ENCODE results near the gene KRTAP4-2. TPM values are rescaled to one million over a fixed set of nuclear protein-coding genes. Genes with fewer than 3 reads are reported as not detected.

The KRTAP4-2 gene
- total RNA-seq, 1 experiment from 2014 or later, result not detected

GRCh38 chr17:41178341-41178740 lies 320 bp upstream of the KRTAP4-2 start:
- intact Hi-C loops (cut with micrococcal nuclease), result no loop called here
- Histone ChIP-seq H3K27ac (ENCODE audit: low read depth, low read length) (no peak overlapping the region), H2AFZ (ENCODE audit: low read depth, low read length, poor library complexity, severe bottlenecking) (no peak overlapping the region), H3K36me3 (ENCODE audit: control insufficient read depth in 1 of 2, insufficient read depth in 2 of 2, low read length in 2 of 2) (no peaks in the 10 kb centered on the region), H4K20me1 (ENCODE audit: insufficient read depth) (no peaks in the 10 kb centered on the region), H3K9me3 (ENCODE audit: control insufficient read depth in 1 of 2, insufficient read depth in 1 of 2, low read depth in 1 of 2, low read length in 2 of 2) (no peaks in the 10 kb centered on the region; a peak in 1 of 4 replicates), H3K4me2 (ENCODE audit: low read length) (no peak overlapping the region), H3K4me1 (ENCODE audit: control insufficient read depth in 1 of 2, insufficient read depth in 2 of 2, low read length in 2 of 2) (no peaks in the 10 kb centered on the region), H3K79me2 (ENCODE audit: insufficient read depth, low read length) (no peaks in the 10 kb centered on the region), H3K9me2 (ENCODE audit: insufficient read depth) (no peaks in the 10 kb centered on the region), H3K27me3 (ENCODE audit: insufficient read depth, low read length) (no peaks in the 10 kb centered on the region), H3K9ac (ENCODE audit: low read length) (no peak overlapping the region), H3K4me3 (replicated peaks in 1 of 2; ENCODE audit: low read depth in 1 of 2, low read length in 2 of 2) (no peak overlapping the region)
- ChIA-PET CTCF (no interaction called here), RAD21 (ENCODE audit: low non-redundant PET in 1 of 2, low total read pairs in 2 of 2, uncharacterized antibody in 2 of 2, unreplicated experiment in 2 of 2) (no interaction called here), POLR2A (no interaction called here)
- no peak for ATAC-seq
- no peak for DNase-seq (ENCODE audit: low read depth, low spot score)
- BruUV-seq (replicated peaks), result no TSS peak
- no peak for TF ChIP-seq MAX (IDR thresholded peaks at IDR 0.05)
- no peak for TF ChIP-seq POLR2AphosphoS5 (IDR thresholded peaks at IDR 0.05; ENCODE audit: low read depth, low read length)
- no peak for TF ChIP-seq SP1 (IDR thresholded peaks at IDR 0.05; ENCODE audit: low read depth)
- TF ChIP-seq SIN3A (IDR thresholded peaks at IDR 0.05; ENCODE audit: low read depth), result no peak
- no peak for TF ChIP-seq EGR1 (IDR thresholded peaks at IDR 0.05; ENCODE audit: low read depth)
- no peak for TF ChIP-seq ZBTB33 (IDR thresholded peaks at IDR 0.05; ENCODE audit: extremely low read depth, insufficient replicate concordance, low read length)
- TF ChIP-seq CBX3 (IDR thresholded peaks at IDR 0.05; ENCODE audit: low read depth), result no peak
- no peak for TF ChIP-seq ELF1 (IDR thresholded peaks at IDR 0.05; ENCODE audit: borderline replicate concordance, low read depth)
- TF ChIP-seq CTCF (IDR thresholded peaks at IDR 0.05 in 2 of 3, conservative IDR thresholded peaks at IDR 0.05 in 1 of 3; ENCODE audit: borderline replicate concordance in 1 of 3, insufficient read depth in 1 of 3, low read depth in 2 of 3, low read length in 2 of 3), result no peak
- TF ChIP-seq CEBPB (IDR thresholded peaks at IDR 0.05; ENCODE audit: low read depth), result no peak
- TF ChIP-seq ZNF274 (IDR thresholded peaks at IDR 0.05; ENCODE audit: low read depth, low read length), result no peak
